Measurements from ENCODE around the gene ZNF628. TPM values are rescaled to one million over a fixed set of nuclear protein-coding genes. Genes with fewer than 3 reads are reported as not detected.
"Not testable (repeated sequence)": the region's sequence is repeated elsewhere in the genome, so short reads cannot be mapped to it uniquely, and the experiment has no call there.

Gene ZNF628
- total and polyA plus RNA-seq, 2 donors, result 1.1 to 4.8 TPM

GRCh38 chr19:55495646-55496349, 19.4 kb downstream of the ZNF628 start:
- 95% methylated on average over 11 of the region's 11 CpGs for WGBS
- Histone ChIP-seq H3K36me3 (ENCODE audit: control insufficient read depth in 2 of 2, insufficient read depth in 2 of 2, low read length in 1 of 2) (peaks cover 8 to 14% of the 10 kb centered on the region in 2 donors), H3K9me3 (ENCODE audit: control insufficient read depth in 2 of 2, insufficient read depth in 1 of 2, low read length in 1 of 2) (peaks cover 0 to 6% of the 10 kb centered on the region in 2 donors), H3K4me1 (ENCODE audit: control insufficient read depth in 2 of 2, insufficient read depth in 2 of 2, low read length in 2 of 2) (peaks cover 15 to 45% of the 10 kb centered on the region in 2 donors), H3K4me3 (ENCODE audit: low read length in 2 of 2) (no peak overlapping the region), H3K27me3 (ENCODE audit: control insufficient read depth in 2 of 2, insufficient read depth in 1 of 2, low read length in 1 of 2) (peaks cover 0 to 27% of the 10 kb centered on the region in 2 donors), H3K27ac (ENCODE audit: low read depth in 1 of 2, low read length in 1 of 2) (no peak overlapping the region)
- no peak for DNase-seq (ENCODE audit: low read depth in 6 of 9, low spot score in 9 of 9)

- H3K4me3 ChIP-seq (ENCODE audit: low read length in 2 of 2); DNase-seq (ENCODE audit: low read depth in 6 of 9, low spot score in 9 of 9); H3K27ac ChIP-seq (ENCODE audit: low read depth in 1 of 2, low read length in 1 of 2): not testable (repeated sequence)
- WGBS, result 90% methylated on average over 10 of the region's 10 CpGs
- peaks cover 0 to 16% of the 10 kb centered on the region in 2 donors for H3K9me3 ChIP-seq (ENCODE audit: control insufficient read depth in 2 of 2, insufficient read depth in 1 of 2, low read length in 1 of 2)
- H3K36me3 ChIP-seq (ENCODE audit: control insufficient read depth in 2 of 2, insufficient read depth in 2 of 2, low read length in 1 of 2), result peaks cover 8 to 24% of the 10 kb centered on the region in 2 donors
- peaks cover 0 to 21% of the 10 kb centered on the region in 2 donors for H3K27me3 ChIP-seq (ENCODE audit: control insufficient read depth in 2 of 2, insufficient read depth in 1 of 2, low read length in 1 of 2)
- peaks cover 13 to 37% of the 10 kb centered on the region in 2 donors for H3K4me1 ChIP-seq (ENCODE audit: control insufficient read depth in 2 of 2, insufficient read depth in 2 of 2, low read length in 2 of 2)
Observed at GRCh38 chr19:55496820-55497219, 20.4 kb downstream of the ZNF628 start.

- WGBS, result 94% methylated on average over 13 of the region's 13 CpGs
- Histone ChIP-seq H3K27ac (ENCODE audit: low read depth in 1 of 2, low read length in 1 of 2) (no peak overlapping the region), H3K4me3 (ENCODE audit: low read length in 2 of 2) (no peak overlapping the region), H3K36me3 (ENCODE audit: control insufficient read depth in 2 of 2, insufficient read depth in 2 of 2, low read length in 1 of 2) (peaks cover 8 to 25% of the 10 kb centered on the region in 2 donors), H3K27me3 (ENCODE audit: control insufficient read depth in 2 of 2, insufficient read depth in 1 of 2, low read length in 1 of 2) (peaks cover 0 to 18% of the 10 kb centered on the region in 2 donors), H3K9me3 (ENCODE audit: control insufficient read depth in 2 of 2, insufficient read depth in 1 of 2, low read length in 1 of 2) (peaks cover 0 to 17% of the 10 kb centered on the region in 2 donors), H3K4me1 (ENCODE audit: control insufficient read depth in 2 of 2, insufficient read depth in 2 of 2, low read length in 2 of 2) (peaks cover 3 to 27% of the 10 kb centered on the region in 2 donors)
- no peak for DNase-seq (ENCODE audit: low read depth in 6 of 9, low spot score in 9 of 9)
Observed at GRCh38 chr19:55497763-55498162, 21.3 kb downstream of the ZNF628 start.

- Histone ChIP-seq H3K27me3 (ENCODE audit: control insufficient read depth in 2 of 2, insufficient read depth in 1 of 2, low read length in 1 of 2) (peaks cover 0 to 13% of the 10 kb centered on the region in 2 donors), H3K27ac (ENCODE audit: low read depth in 1 of 2, low read length in 1 of 2) (no peak overlapping the region), H3K9me3 (ENCODE audit: control insufficient read depth in 2 of 2, insufficient read depth in 1 of 2, low read length in 1 of 2) (peaks cover 0 to 22% of the 10 kb centered on the region in 2 donors), H3K4me1 (ENCODE audit: control insufficient read depth in 2 of 2, insufficient read depth in 2 of 2, low read length in 2 of 2) (peaks cover 3 to 26% of the 10 kb centered on the region in 2 donors), H3K36me3 (ENCODE audit: control insufficient read depth in 2 of 2, insufficient read depth in 2 of 2, low read length in 1 of 2) (peaks cover 8 to 25% of the 10 kb centered on the region in 2 donors), H3K4me3 (ENCODE audit: low read length in 2 of 2) (no peak overlapping the region)
- no peak for DNase-seq (ENCODE audit: low read depth in 6 of 9, low spot score in 9 of 9)
- WGBS, result 75% methylated on average over 2 of the region's 2 CpGs
Observed at GRCh38 chr19:55498246-55498840, 21.9 kb downstream of the ZNF628 start.

GRCh38 chr19:55500368-55500952, 24.0 kb downstream of the ZNF628 start:
- Histone ChIP-seq H3K4me1 (ENCODE audit: control insufficient read depth in 2 of 2, insufficient read depth in 2 of 2, low read length in 2 of 2) (peaks cover 8 to 27% of the 10 kb centered on the region in 2 donors), H3K36me3 (ENCODE audit: control insufficient read depth in 2 of 2, insufficient read depth in 2 of 2, low read length in 1 of 2) (peaks cover 8 to 25% of the 10 kb centered on the region in 2 donors), H3K27ac (ENCODE audit: low read depth in 1 of 2, low read length in 1 of 2) (no peak overlapping the region), H3K4me3 (ENCODE audit: low read length in 2 of 2) (no peak overlapping the region), H3K27me3 (ENCODE audit: control insufficient read depth in 2 of 2, insufficient read depth in 1 of 2, low read length in 1 of 2) (no peaks in the 10 kb centered on the region), H3K9me3 (ENCODE audit: control insufficient read depth in 2 of 2, insufficient read depth in 1 of 2, low read length in 1 of 2) (peaks cover 0 to 30% of the 10 kb centered on the region in 2 donors)
- 98% methylated on average over 26 of the region's 26 CpGs for WGBS
- no peak for DNase-seq (ENCODE audit: low read depth in 6 of 9, low spot score in 9 of 9)

GRCh38 chr19:55502197-55502952, 26.0 kb downstream of the ZNF628 start:
- Histone ChIP-seq H3K9me3 (ENCODE audit: control insufficient read depth in 2 of 2, insufficient read depth in 1 of 2, low read length in 1 of 2) (peaks cover 0 to 30% of the 10 kb centered on the region in 2 donors), H3K27ac (ENCODE audit: low read depth in 1 of 2, low read length in 1 of 2) (no peak overlapping the region), H3K27me3 (ENCODE audit: control insufficient read depth in 2 of 2, insufficient read depth in 1 of 2, low read length in 1 of 2) (no peaks in the 10 kb centered on the region), H3K36me3 (ENCODE audit: control insufficient read depth in 2 of 2, insufficient read depth in 2 of 2, low read length in 1 of 2) (peaks cover 8 to 25% of the 10 kb centered on the region in 2 donors), H3K4me1 (ENCODE audit: control insufficient read depth in 2 of 2, insufficient read depth in 2 of 2, low read length in 2 of 2) (peaks cover 8 to 27% of the 10 kb centered on the region in 2 donors), H3K4me3 (ENCODE audit: low read length in 2 of 2) (no peak overlapping the region)
- WGBS, result 96% methylated on average over 9 of the region's 9 CpGs
- no peak for DNase-seq (ENCODE audit: low read depth in 6 of 9, low spot score in 9 of 9)

GRCh38 chr19:55503157-55503501, 26.7 kb downstream of the ZNF628 start:
- Histone ChIP-seq H3K27ac (ENCODE audit: low read depth in 1 of 2, low read length in 1 of 2) (no peak overlapping the region), H3K4me1 (ENCODE audit: control insufficient read depth in 2 of 2, insufficient read depth in 2 of 2, low read length in 2 of 2) (peaks cover 8 to 24% of the 10 kb centered on the region in 2 donors), H3K4me3 (ENCODE audit: low read length in 2 of 2) (no peak overlapping the region), H3K9me3 (ENCODE audit: control insufficient read depth in 2 of 2, insufficient read depth in 1 of 2, low read length in 1 of 2) (peaks cover 0 to 30% of the 10 kb centered on the region in 2 donors), H3K36me3 (ENCODE audit: control insufficient read depth in 2 of 2, insufficient read depth in 2 of 2, low read length in 1 of 2) (peaks cover 8 to 25% of the 10 kb centered on the region in 2 donors), H3K27me3 (ENCODE audit: control insufficient read depth in 2 of 2, insufficient read depth in 1 of 2, low read length in 1 of 2) (no peaks in the 10 kb centered on the region)
- WGBS, result 83% methylated on average over 17 of the region's 17 CpGs
- DNase-seq (ENCODE audit: low read depth in 6 of 9, low spot score in 9 of 9), result peak in 1 of 9 donors; percentile 28

- H3K27me3 ChIP-seq (ENCODE audit: control insufficient read depth in 2 of 2, insufficient read depth in 1 of 2, low read length in 1 of 2), result no peaks in the 10 kb centered on the region
- WGBS, result 14% methylated on average over 64 of the region's 64 CpGs
- peak overlapping the region; percentile 85 to 86 for H3K27ac ChIP-seq (ENCODE audit: low read depth in 1 of 2, low read length in 1 of 2)
- peak overlapping the region; percentile 47 to 62 for H3K4me3 ChIP-seq (ENCODE audit: low read length in 2 of 2)
- H3K9me3 ChIP-seq (ENCODE audit: control insufficient read depth in 2 of 2, insufficient read depth in 1 of 2, low read length in 1 of 2), result peaks cover 0 to 30% of the 10 kb centered on the region in 2 donors
- peaks cover 8 to 25% of the 10 kb centered on the region in 2 donors for H3K36me3 ChIP-seq (ENCODE audit: control insufficient read depth in 2 of 2, insufficient read depth in 2 of 2, low read length in 1 of 2)
- DNase-seq (ENCODE audit: low read depth in 6 of 9, low spot score in 9 of 9), result peak; percentile 83 to 96 (median 90)
- H3K4me1 ChIP-seq (ENCODE audit: control insufficient read depth in 2 of 2, insufficient read depth in 2 of 2, low read length in 2 of 2), result peaks cover 8 to 18% of the 10 kb centered on the region in 2 donors
Observed at GRCh38 chr19:55503502-55504251, 27.3 kb downstream of the ZNF628 start.

Measured in thymus (tissue), 11 donors.